22Rv1 (cell line): ENCODE data around the gene CATSPERB.
"Not testable (repeated sequence)": the region's sequence is repeated elsewhere in the genome, so short reads cannot be mapped to it uniquely, and the experiment has no call there.

Experiments used
- CTCF ChIP-seq: fragments of 450-650 bp; IDR thresholded peaks from 2 replicates; pipeline ENCODE4 v1.5.1; 2017; ENCODE audit warnings: mild to moderate bottlenecking
- ZFX ChIP-seq: fragments of 450-650 bp; IDR thresholded peaks from 2 replicates; pipeline ENCODE4 v1.6.1; 2017; ENCODE audit warnings: antibody characterized with exemption, borderline replicate concordance

DNA sequence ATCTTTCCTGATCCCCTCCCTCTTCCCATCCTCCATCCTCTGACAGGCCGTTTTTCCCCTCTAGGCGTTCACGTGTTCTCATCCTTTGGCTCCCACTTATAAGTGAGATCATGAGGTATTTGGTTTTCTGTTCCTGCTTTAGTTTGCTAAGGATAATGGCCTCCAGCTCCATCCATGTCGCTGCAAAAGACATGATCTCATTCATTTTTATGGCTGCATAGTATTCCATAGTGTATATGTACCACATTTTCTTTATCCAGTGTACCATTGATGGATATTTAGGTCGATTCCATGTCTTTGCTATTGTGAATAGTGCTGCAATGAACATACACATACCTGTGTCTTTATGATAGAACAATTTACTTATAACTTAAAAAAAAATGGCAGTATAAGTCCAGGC, 197.8 kb downstream of the CATSPERB start:
- not testable (repeated sequence) for TF ChIP-seq CTCF, ZFX
